WTC11 (cell line): Measurements from ENCODE around the gene WDFY4. TPM values are rescaled to one million over a fixed set of nuclear protein-coding genes. Genes with fewer than 3 reads are reported as not detected.

Source experiments
- ATAC-seq: fragments of 200-7000 bp; cut with Tn5 transposase; 2 replicates; pipeline ENCODE4 v1.10.0; 2021; ENCODE audit warnings: mild to moderate bottlenecking, moderate library complexity
- CTCF ChIA-PET: fragments of 300-600 bp; sonication (Branson Sonifier 250); formaldehyde crosslinking; loops from one replicate; lab custom pipeline; 2021; ENCODE audit warnings: antibody characterized with exemption; lab: Charles Lee
- POLR2A ChIA-PET: fragments of 350-600 bp; sonication (Branson Sonifier 250); formaldehyde crosslinking; loops from one replicate; lab custom pipeline; 2021; ENCODE audit warnings: antibody characterized with exemption; lab: Charles Lee
- DNase-seq: peaks from one replicate; pipeline ENCODE4 v3.0.0; 2021; ENCODE audit warnings: low spot score
- H3K27ac Mint-ChIP-seq: 2 replicates; pipeline ENCODE4 v1.8.0; 2021; ENCODE audit warnings: mixed read lengths
- H3K27me3 Mint-ChIP-seq: 2 replicates; pipeline ENCODE4 v1.8.0; 2021; ENCODE audit warnings: low read depth, mild to moderate bottlenecking, moderate library complexity, mixed read lengths
- H3K36me3 Mint-ChIP-seq: 2 replicates; pipeline ENCODE4 v1.8.0; 2021; ENCODE audit warnings: mixed read lengths
- H3K4me1 Mint-ChIP-seq: 2 replicates; pipeline ENCODE4 v1.8.0; 2022; ENCODE audit warnings: mixed read lengths
- H3K4me3 Mint-ChIP-seq: 2 replicates; pipeline ENCODE4 v1.8.0; 2021; ENCODE audit warnings: mild to moderate bottlenecking, moderate library complexity, mixed read lengths
- H3K9me3 Mint-ChIP-seq: 2 replicates; pipeline ENCODE4 v1.8.0; 2021; ENCODE audit warnings: mixed read lengths
- CTCF ChIP-seq: fragments of 200-600 bp; IDR thresholded peaks from 2 replicates; pipeline ENCODE4 v1.8.0; 2022; ENCODE audit warnings: antibody characterized with exemption
- EMX1 ChIP-seq: fragments of 250-450 bp; sonication (Bioruptor Pico); IDR thresholded peaks from 2 replicates; pipeline ENCODE4 v1.8.0; 2021; ENCODE audit warnings: mild to moderate bottlenecking
- ERG ChIP-seq: fragments of 250-450 bp; sonication (Bioruptor Pico); IDR thresholded peaks from 2 replicates; pipeline ENCODE4 v1.8.0; 2021; ENCODE audit warnings: mild to moderate bottlenecking
- ETV6 ChIP-seq: sonication (generic); formaldehyde crosslinking; IDR thresholded peaks from 2 replicates; pipeline ENCODE4 v1.8.1; 2022; ENCODE audit warnings: mild to moderate bottlenecking, missing genetic modification reagents
- JAZF1 ChIP-seq: fragments of 250-450 bp; sonication (Bioruptor Pico); IDR thresholded peaks from 2 replicates; pipeline ENCODE4 v1.9.0; 2021; ENCODE audit warnings: moderate library complexity, mild to moderate bottlenecking, inconsistent platforms
- JUN ChIP-seq: sonication (generic); formaldehyde crosslinking; IDR thresholded peaks from 2 replicates; pipeline ENCODE4 v1.8.0; 2023; ENCODE audit warnings: mild to moderate bottlenecking, missing genetic modification reagents
- NFE2L1 ChIP-seq: sonication (generic); formaldehyde crosslinking; IDR thresholded peaks from 2 replicates; pipeline ENCODE4 v1.8.1; 2023; ENCODE audit warnings: missing genetic modification reagents
- SMAD3 ChIP-seq: sonication (generic); formaldehyde crosslinking; IDR thresholded peaks from 2 replicates; pipeline ENCODE4 v1.8.0; 2022; ENCODE audit warnings: missing genetic modification reagents, mild to moderate bottlenecking, borderline replicate concordance
- TCF7 ChIP-seq: sonication (generic); formaldehyde crosslinking; IDR thresholded peaks from 2 replicates; pipeline ENCODE4 v1.8.0; 2022; ENCODE audit warnings: mild to moderate bottlenecking, low read depth, missing genetic modification reagents, moderate library complexity
- TEAD4 ChIP-seq: sonication (generic); formaldehyde crosslinking; IDR thresholded peaks from 2 replicates; pipeline ENCODE4 v1.8.0; 2022; ENCODE audit warnings: mild to moderate bottlenecking, missing genetic modification reagents
- ZNF263 ChIP-seq: sonication (generic); formaldehyde crosslinking; IDR thresholded peaks from 2 replicates; pipeline ENCODE4 v1.8.1; 2022; ENCODE audit warnings: low read depth, mild to moderate bottlenecking, moderate library complexity, missing genetic modification reagents
- ZNF396 ChIP-seq: fragments of 250-450 bp; sonication (Bioruptor Pico); IDR thresholded peaks from 2 replicates; pipeline ENCODE4 v1.8.0; 2021; ENCODE audit warnings: mild to moderate bottlenecking, moderate library complexity, borderline replicate concordance
- total RNA-seq: library from RNA; stranded (reverse); gene quantifications from 3 replicates; pipeline ENCODE4 v1.2.3, GENCODE V29; 2021
- TF ChIP-seq, protein P1 (sequence below): sonication (generic); formaldehyde crosslinking; IDR thresholded peaks from 2 replicates; pipeline ENCODE4 v1.8.1; 2023; ENCODE audit warnings: mild to moderate bottlenecking, missing genetic modification reagents
- TF ChIP-seq, protein P2 (sequence below): fragments of 250-450 bp; sonication (Bioruptor Pico); IDR thresholded peaks from 2 replicates; pipeline ENCODE4 v1.9.0; 2021; ENCODE audit warnings: mild to moderate bottlenecking

Gene WDFY4
- total RNA-seq, 1 experiment from 2014 or later: 0.13 TPM

DNA sequence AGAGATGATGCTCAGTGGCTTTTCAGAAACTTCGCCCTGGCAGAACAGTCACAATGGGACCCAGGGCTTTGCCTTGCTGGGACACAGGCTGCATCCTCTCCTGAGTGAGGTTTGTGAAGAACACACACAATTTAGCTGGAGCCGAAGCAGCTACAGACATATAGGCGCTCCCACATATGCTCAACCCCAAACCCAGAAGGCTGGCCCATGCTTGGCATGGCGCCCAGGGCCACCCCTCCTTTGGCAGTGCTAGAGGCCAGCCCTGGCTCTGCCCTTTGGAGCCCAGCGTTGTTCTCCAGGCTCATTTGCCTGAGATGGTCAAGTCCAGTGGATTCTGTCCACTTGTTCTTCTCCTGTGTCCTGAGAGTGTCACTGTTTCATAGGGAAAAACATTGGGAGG is 94.4 kb downstream of the WDFY4 start (continued):
- TF ChIP-seq ZNF396 (CRISPR knock-in tag) (no peak), JAZF1 (CRISPR knock-in tag) (no peak), TCF7 (CRISPR knock-in tag) (no peak), ZNF263 (CRISPR knock-in tag) (no peak)
- TF ChIP-seq, protein P1, sequence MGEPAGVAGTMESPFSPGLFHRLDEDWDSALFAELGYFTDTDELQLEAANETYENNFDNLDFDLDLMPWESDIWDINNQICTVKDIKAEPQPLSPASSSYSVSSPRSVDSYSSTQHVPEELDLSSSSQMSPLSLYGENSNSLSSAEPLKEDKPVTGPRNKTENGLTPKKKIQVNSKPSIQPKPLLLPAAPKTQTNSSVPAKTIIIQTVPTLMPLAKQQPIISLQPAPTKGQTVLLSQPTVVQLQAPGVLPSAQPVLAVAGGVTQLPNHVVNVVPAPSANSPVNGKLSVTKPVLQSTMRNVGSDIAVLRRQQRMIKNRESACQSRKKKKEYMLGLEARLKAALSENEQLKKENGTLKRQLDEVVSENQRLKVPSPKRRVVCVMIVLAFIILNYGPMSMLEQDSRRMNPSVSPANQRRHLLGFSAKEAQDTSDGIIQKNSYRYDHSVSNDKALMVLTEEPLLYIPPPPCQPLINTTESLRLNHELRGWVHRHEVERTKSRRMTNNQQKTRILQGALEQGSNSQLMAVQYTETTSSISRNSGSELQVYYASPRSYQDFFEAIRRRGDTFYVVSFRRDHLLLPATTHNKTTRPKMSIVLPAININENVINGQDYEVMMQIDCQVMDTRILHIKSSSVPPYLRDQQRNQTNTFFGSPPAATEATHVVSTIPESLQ: no peak

DNA sequence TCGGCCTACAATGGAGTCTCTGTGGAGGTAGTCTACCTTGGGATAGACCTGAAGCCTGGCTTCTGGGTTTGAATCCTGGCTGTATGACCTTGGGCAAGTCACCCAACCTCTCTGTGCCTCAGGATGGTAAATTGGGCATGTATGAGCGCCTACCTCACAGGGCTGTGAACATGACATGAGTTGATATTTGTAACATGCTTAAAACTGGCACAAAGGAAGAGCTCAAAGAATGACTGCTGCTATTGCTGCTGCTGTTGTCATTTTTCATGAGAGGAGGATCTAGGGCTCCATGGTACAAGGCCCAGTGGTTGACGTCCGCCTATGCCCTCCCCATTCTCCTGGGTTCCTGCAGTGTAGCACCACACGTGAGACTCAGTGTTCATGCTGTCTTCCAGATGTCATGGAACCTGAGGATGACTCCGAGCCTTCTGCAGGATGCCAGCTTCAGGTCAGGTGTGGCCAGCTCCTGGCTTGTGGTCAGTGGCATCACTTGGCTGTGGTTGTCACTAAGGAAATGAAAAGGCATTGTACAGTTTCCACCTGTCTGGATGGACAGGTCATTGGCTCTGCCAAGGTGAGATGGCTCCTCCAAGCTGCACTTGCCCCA is 95.0 kb downstream of the WDFY4 start:
- H3K27ac Mint-ChIP-seq: no peak overlapping the region
- H3K36me3 Mint-ChIP-seq: no peaks in the 10 kb centered on the region
- no peaks in the 10 kb centered on the region; the same call in 1 of the 2 replicates for H3K9me3 Mint-ChIP-seq
- CTCF ChIA-PET: interaction anchor here (1.3 kb wide), 1 partner anchor 123 kb away, joined by 5 read pairs; no protein-coding TSS in a partner anchor
- no peaks in the 10 kb centered on the region for H3K27me3 Mint-ChIP-seq
- DNase-seq: no peak
- TF ChIP-seq, protein P2, sequence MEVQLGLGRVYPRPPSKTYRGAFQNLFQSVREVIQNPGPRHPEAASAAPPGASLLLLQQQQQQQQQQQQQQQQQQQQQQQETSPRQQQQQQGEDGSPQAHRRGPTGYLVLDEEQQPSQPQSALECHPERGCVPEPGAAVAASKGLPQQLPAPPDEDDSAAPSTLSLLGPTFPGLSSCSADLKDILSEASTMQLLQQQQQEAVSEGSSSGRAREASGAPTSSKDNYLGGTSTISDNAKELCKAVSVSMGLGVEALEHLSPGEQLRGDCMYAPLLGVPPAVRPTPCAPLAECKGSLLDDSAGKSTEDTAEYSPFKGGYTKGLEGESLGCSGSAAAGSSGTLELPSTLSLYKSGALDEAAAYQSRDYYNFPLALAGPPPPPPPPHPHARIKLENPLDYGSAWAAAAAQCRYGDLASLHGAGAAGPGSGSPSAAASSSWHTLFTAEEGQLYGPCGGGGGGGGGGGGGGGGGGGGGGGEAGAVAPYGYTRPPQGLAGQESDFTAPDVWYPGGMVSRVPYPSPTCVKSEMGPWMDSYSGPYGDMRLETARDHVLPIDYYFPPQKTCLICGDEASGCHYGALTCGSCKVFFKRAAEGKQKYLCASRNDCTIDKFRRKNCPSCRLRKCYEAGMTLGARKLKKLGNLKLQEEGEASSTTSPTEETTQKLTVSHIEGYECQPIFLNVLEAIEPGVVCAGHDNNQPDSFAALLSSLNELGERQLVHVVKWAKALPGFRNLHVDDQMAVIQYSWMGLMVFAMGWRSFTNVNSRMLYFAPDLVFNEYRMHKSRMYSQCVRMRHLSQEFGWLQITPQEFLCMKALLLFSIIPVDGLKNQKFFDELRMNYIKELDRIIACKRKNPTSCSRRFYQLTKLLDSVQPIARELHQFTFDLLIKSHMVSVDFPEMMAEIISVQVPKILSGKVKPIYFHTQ (CRISPR knock-in tag): no peak
- TF ChIP-seq CTCF: no peak
- no peak for TF ChIP-seq ERG
- TF ChIP-seq ETV6: no peak
- no peak for TF ChIP-seq TEAD4
- H3K4me1 Mint-ChIP-seq: no peaks in the 10 kb centered on the region
- ATAC-seq: no peak
- POLR2A ChIA-PET: no interaction called here
- no peak overlapping the region for H3K4me3 Mint-ChIP-seq

DNA sequence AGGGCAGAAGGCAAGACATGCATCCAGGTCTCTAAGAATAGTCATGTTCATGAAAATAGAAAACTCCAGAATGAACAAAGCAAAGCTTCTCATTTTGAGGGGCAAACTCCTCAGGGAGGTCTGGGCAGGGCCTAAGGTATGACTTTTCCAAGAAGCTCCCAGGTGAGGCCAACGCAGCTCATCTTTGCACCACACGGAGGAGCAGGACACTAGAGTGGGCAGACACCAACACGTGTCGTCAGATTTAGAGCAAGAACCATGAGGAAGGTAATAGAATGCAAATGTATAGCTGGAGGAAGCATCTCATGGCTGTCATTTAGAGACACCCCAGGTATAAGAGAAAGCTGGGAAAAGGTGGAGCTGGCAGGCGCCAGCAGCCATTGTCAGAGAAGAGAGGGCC is 95.7 kb downstream of the WDFY4 start:
- no peak overlapping the region for H3K27ac Mint-ChIP-seq
- CTCF ChIA-PET: interaction anchor here (0.6 to 1.3 kb wide), 2 partner anchors 16 to 124 kb away, joined by 3 to 5 read pairs; no protein-coding TSS in a partner anchor
- TF ChIP-seq ERG (no peak), EMX1 (CRISPR knock-in tag) (no peak), NFE2L1 (CRISPR knock-in tag) (no peak), JUN (CRISPR knock-in tag) (no peak), SMAD3 (CRISPR knock-in tag) (no peak)
- TF ChIP-seq, all 79 proteins: peak for 0
- no peaks in the 10 kb centered on the region for H3K4me1 Mint-ChIP-seq
- no peaks in the 10 kb centered on the region for H3K27me3 Mint-ChIP-seq
- no peaks in the 10 kb centered on the region; the same call in 1 of the 2 replicates for H3K9me3 Mint-ChIP-seq
- POLR2A ChIA-PET: no interaction called here
- ATAC-seq (no peak), DNase-seq (no peak)
- H3K36me3 Mint-ChIP-seq: no peaks in the 10 kb centered on the region
- no peak overlapping the region for H3K4me3 Mint-ChIP-seq
